Measurements from ENCODE around the gene GPRC5C. TPM values are rescaled to one million over a fixed set of nuclear protein-coding genes. Genes with fewer than 3 reads are reported as not detected.

The GPRC5C gene
- polyA plus RNA-seq, 2 of the 4 experiments (the other 2 are of a cell fraction) = 36.5 to 49.2 TPM

- TF ChIP-seq MAZ (IDR thresholded peaks at IDR 0.05; ENCODE audit: borderline replicate concordance, low read depth, low read length) (no peak), HOXB13 (CRISPR knock-in tag; IDR thresholded peaks at IDR 0.05; ENCODE audit: low read depth) (no peak), RCOR1 (IDR thresholded peaks at IDR 0.05; ENCODE audit: low read depth, low read length) (no peak), ATOH8 (CRISPR knock-in tag; IDR thresholded peaks at IDR 0.05; ENCODE audit: low read depth) (no peak), HES2 (IDR thresholded peaks at IDR 0.05) (no peak), EHMT2 (IDR thresholded peaks at IDR 0.05; ENCODE audit: low read depth) (no peak)
- TF ChIP-seq, protein P1, sequence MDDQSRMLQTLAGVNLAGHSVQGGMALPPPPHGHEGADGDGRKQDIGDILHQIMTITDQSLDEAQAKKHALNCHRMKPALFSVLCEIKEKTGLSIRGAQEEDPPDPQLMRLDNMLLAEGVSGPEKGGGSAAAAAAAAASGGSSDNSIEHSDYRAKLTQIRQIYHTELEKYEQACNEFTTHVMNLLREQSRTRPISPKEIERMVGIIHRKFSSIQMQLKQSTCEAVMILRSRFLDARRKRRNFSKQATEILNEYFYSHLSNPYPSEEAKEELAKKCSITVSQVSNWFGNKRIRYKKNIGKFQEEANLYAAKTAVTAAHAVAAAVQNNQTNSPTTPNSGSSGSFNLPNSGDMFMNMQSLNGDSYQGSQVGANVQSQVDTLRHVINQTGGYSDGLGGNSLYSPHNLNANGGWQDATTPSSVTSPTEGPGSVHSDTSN (IDR thresholded peaks at IDR 0.05) = no peak
Measured at GRCh38 chr17:74473294-74473693, 41.4 kb downstream of the GPRC5C start (continued).

- Histone ChIP-seq H3K4me2 (no peak overlapping the region), H3K4me3 (no peak overlapping the region), H3K4me1 (no peaks in the 10 kb centered on the region), H3K27ac (no peak overlapping the region), H3K9me3 (peaks cover 23% of the 10 kb centered on the region)
- ATAC-seq (no peak), DNase-seq (ENCODE audit: low read depth in 1 of 2, low spot score in 1 of 2) (no peak), FAIRE-seq (no peak)
- POLR2A ChIA-PET = no interaction called here
- TF ChIP-seq RFX5 (IDR thresholded peaks at IDR 0.05) = no peak
- TF ChIP-seq HOXA7 (CRISPR knock-in tag; IDR thresholded peaks at IDR 0.05) = no peak
- TF ChIP-seq HOXB5 (CRISPR knock-in tag; IDR thresholded peaks at IDR 0.05) = no peak
- TF ChIP-seq, protein P1 (IDR thresholded peaks at IDR 0.05) = no peak
- TF ChIP-seq POLR2A (IDR thresholded peaks at IDR 0.05; ENCODE audit: low read length) = no peak
- no peak for TF ChIP-seq CBX2 (IDR thresholded peaks at IDR 0.05; ENCODE audit: borderline replicate concordance, low read depth)
- TF ChIP-seq ATOH8 (CRISPR knock-in tag; IDR thresholded peaks at IDR 0.05; ENCODE audit: low read depth) = no peak
- TF ChIP-seq EHF (CRISPR knock-in tag; IDR thresholded peaks at IDR 0.05) = no peak
- no peak for TF ChIP-seq RAD21 (conservative IDR thresholded peaks at IDR 0.05 in 1 of 2, IDR thresholded peaks at IDR 0.05 in 1 of 2)
- no peak for TF ChIP-seq CEBPB (IDR thresholded peaks at IDR 0.05)
- no peak for TF ChIP-seq NFE2L2 (conservative IDR thresholded peaks at IDR 0.05; ENCODE audit: low read length)
- TF ChIP-seq, protein P2, sequence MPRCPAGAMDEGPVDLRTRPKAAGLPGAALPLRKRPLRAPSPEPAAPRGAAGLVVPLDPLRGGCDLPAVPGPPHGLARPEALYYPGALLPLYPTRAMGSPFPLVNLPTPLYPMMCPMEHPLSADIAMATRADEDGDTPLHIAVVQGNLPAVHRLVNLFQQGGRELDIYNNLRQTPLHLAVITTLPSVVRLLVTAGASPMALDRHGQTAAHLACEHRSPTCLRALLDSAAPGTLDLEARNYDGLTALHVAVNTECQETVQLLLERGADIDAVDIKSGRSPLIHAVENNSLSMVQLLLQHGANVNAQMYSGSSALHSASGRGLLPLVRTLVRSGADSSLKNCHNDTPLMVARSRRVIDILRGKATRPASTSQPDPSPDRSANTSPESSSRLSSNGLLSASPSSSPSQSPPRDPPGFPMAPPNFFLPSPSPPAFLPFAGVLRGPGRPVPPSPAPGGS (IDR thresholded peaks at IDR 0.05) = no peak
- no peak for TF ChIP-seq KDM5A (IDR thresholded peaks at IDR 0.05)
- no peak for TF ChIP-seq BHLHE40 (IDR thresholded peaks at IDR 0.05; ENCODE audit: low read depth, low read length)
- CTCF ChIA-PET = interaction anchor here (0.7 to 11.3 kb wide), 8 partner anchors 11 to 129 kb away, joined by 3 to 86 read pairs (median 4); partner anchors contain the start of genes BTBD17 and GPR142
- WGBS (ENCODE audit: missing lambda C conversion rate) = 34% methylated on average over 8 of the region's 9 CpGs
Measured at GRCh38 chr17:74474043-74474792, 42.3 kb downstream of the GPRC5C start.
